Measurements from ENCODE around the gene ARHGAP24.
"Not testable (repeated sequence)": the region's sequence is repeated elsewhere in the genome, so short reads cannot be mapped to it uniquely, and the experiment has no call there.

Gene ARHGAP24

DNA sequence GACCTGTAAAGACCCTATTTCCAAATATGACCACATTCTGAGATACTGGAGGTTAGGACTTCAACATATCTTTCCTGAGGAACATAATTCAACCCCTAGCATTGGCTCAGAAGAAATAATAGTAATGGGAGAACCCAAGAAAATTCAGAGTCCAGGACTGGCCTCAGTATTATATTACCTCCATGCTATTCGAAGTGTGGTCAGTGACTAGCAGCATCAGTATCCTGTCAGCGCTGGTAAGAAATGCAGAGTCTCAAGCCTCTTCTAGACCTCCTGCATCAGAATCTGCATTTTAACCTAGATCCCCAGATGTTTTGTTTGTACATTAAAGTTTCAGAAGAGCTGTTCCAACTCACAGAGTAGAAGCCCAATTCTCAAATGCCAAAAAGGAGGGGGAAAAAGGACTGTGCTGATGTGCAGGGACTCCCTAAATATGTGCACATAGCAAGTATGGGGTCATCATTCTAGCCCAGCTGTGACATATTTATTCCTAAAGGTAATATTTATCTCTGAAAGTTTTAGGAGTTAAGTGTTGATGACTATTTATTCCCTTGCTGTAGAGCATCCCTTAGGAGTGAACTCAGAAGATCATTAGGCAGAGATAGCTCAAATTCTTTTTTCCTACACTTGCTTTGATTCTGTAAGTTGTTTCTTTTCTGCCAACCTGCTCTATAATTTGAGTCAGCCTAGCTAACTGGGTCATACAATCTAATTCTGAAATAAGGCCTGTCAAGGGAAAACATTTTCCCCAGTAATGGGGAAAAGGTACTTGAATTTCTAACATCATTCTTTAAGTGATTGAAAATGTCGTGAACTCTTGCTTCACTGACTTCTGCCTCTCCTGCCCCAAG is 361.9 kb downstream of the ARHGAP24 start:
- DNase-seq (ENCODE audit: extremely low read depth in 1 of 2, low read depth in 1 of 2) = no peak

- DNase-seq (ENCODE audit: extremely low read depth in 1 of 2, low read depth in 1 of 2) = no peak
Observed at GRCh38 chr4:85837439-85837733, 362.4 kb downstream of the ARHGAP24 start.

GRCh38 chr4:85839981-85840451 is 365.1 kb downstream of the ARHGAP24 start:
- DNase-seq (ENCODE audit: extremely low read depth in 1 of 2, low read depth in 1 of 2) = not testable (repeated sequence)

DNA sequence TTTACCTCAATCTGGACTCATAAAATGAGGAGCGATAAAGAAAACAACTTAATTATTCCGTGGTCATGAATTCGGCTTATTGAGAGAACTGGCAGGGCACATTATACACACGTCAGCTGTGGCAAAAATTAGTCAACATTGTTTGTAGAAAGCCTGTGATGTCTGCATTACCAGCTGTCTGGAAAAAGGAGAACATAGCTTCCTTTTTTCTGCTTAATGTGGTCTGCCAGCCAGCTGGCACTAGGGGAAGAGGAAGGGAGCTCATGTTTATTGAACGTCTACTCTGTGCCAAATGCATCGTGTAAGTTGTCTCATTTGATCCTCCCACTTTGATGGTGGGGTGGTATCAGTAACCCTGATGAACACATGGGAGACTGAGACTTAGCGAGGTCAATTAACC is 367.6 kb downstream of the ARHGAP24 start:
- DNase-seq (ENCODE audit: extremely low read depth in 1 of 2, low read depth in 1 of 2) = no peak

- not testable (repeated sequence) for DNase-seq (ENCODE audit: extremely low read depth in 1 of 2, low read depth in 1 of 2)
Observed at GRCh38 chr4:85853740-85854139, 378.8 kb downstream of the ARHGAP24 start.

GRCh38 chr4:85854546-85854945 is 379.6 kb downstream of the ARHGAP24 start:
- DNase-seq (ENCODE audit: extremely low read depth in 1 of 2, low read depth in 1 of 2) = no peak

DNA sequence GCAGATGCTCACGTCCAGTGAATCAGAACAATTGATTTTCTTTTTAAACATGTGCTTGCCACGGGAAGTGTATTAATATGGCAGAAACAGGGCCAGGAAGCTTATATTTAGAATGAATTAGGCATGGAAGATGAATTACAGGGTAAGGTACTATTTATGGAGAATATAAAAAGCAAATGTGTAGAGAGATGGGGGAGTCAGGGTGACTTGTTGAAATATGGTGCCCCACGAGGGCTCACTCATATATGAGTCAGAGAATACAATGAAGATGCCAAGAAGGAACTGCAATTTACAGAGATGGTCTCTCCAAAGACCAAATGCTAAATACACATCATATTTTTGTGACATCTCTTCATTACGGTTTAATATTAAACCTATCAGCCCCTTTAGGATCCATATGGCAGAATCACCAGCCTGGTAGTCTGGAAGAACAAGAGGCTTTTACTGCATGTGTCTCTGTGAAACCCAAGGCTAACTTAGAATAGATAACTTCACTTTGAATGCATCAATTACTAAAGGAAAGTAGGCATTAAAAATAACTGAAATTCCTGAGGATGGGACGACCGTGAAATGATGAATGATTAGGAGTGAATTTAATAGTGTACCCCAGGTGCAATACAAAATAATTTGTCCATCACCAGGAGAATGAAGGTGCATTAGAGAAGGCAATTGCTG is 385.3 kb downstream of the ARHGAP24 start:
- DNase-seq (ENCODE audit: extremely low read depth in 1 of 2, low read depth in 1 of 2) = no peak

GRCh38 chr4:85861064-85861765 is 386.3 kb downstream of the ARHGAP24 start:
- no peak for DNase-seq (ENCODE audit: extremely low read depth in 1 of 2, low read depth in 1 of 2)

DNA sequence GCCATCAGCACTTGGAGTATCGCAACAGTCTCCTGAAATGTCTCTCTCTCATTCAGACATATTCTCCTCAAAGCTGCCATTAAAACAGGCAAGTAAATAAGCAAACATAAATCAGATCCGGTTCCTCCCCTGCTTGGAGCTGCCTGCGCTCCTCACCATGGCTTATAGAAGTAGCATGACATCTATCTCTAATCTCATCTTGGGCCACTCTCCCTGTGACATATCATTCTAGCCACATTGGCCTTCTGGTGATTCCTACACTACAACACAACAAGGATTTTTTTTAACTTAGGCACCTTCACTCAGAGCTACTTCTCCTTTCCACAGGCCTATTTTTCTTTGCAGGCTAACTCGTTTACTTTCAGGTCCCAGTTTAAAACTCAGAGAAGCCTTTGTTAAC is 387.9 kb downstream of the ARHGAP24 start:
- DNase-seq (ENCODE audit: extremely low read depth in 1 of 2, low read depth in 1 of 2) = no peak

GRCh38 chr4:85864259-85865205 is 389.6 kb downstream of the ARHGAP24 start:
- no peak for DNase-seq (ENCODE audit: extremely low read depth in 1 of 2, low read depth in 1 of 2)

GRCh38 chr4:85865256-85865655 is 390.3 kb downstream of the ARHGAP24 start:
- no peak for DNase-seq (ENCODE audit: extremely low read depth in 1 of 2, low read depth in 1 of 2)

GRCh38 chr4:85866508-85866907 is 391.6 kb downstream of the ARHGAP24 start:
- no peak for DNase-seq (ENCODE audit: extremely low read depth in 1 of 2, low read depth in 1 of 2)

DNA sequence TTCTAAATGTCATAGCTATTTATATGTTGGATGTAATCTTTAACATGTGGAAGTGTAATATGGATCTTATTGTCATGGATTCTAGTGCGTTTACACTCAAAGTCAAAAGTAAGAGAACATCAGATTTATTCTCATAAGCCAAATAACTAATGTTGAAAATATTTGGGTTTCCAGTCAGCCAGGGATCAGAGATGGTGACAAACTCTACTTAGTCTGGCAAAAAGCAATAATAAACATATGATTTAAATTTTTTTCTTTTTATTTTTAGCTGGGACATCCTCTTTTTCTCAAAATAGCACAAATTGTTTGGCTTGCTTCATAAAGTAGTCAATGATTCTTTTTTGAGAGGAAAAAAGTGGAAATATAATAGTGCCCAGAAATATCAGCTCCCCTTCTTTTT is 392.3 kb downstream of the ARHGAP24 start:
- no peak for DNase-seq (ENCODE audit: extremely low read depth in 1 of 2, low read depth in 1 of 2)

DNA sequence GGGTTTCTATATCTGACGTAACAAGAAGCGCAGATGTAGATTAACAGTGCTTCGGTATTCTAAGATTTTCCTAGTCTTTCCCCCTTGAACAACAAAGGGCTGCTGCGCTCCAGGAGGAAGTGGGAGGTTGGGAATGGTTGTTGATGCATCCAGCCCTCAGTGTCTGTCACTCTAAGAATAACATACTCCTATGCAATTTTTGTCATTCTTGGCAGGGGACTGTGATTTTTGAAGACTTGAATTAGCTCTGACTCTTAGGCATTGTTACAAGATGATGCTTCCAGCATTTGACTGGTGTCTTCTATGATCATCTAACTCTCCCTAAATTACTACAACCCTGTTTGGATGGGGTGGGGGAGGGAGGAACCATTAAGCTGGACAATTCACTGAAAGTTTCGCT is 394.2 kb downstream of the ARHGAP24 start:
- no peak for DNase-seq (ENCODE audit: extremely low read depth in 1 of 2, low read depth in 1 of 2)

DNA sequence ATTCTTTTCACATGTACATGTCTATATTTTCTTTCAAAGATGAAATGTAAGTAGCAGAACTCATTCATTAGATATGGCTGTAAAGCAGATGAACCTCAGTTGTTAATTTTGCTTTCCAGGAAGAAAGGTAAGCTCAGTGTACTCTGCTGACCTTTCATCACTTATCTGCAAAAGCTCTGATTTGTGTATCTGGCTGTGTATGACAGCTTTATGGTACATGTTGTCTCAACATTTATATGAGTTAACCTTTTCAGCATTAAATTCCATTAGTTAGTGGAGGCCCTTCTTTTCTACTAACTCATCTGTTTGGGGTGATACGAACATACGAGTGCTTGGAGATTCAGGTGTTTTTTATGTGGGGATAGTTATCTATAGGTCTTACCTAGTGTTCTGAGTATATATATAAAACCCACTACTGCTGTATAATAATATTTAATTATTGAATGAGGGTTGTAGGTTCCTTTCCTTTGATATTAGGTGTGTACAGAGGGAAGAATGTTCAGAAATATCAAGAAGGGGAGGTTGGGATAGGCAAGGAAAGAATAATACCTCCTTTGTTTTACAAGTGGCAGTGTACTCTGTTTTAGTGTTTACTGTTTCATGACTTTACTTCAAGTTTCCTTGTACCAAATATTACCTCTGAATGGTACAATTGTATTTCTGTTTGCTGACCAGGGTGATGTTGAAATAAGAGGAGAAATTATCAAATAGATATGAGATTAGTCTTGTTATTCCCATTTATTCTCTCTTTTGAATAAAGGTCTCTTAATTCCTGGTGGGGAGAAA is 395.5 kb downstream of the ARHGAP24 start:
- no peak for DNase-seq (ENCODE audit: extremely low read depth in 1 of 2, low read depth in 1 of 2)

DNA sequence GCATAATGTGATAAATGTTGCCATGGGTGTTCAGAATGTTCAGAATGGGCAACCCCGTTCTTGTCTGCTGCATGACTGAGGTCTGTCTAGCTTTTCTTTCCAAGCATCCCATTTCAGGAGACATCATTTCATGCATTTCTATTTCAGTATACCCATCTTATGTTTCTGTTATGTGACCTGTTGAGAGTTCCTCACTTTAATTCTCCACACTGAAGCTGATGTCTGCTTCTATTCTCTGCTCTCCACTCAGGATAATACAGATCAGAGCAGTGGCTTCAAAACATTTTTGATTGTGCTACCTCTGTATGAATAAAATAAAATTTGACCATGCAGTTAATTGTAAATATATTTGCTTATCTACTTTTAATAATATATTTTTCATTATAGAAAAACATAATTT is 398.6 kb downstream of the ARHGAP24 start:
- no peak for DNase-seq (ENCODE audit: extremely low read depth in 1 of 2, low read depth in 1 of 2)

GRCh38 chr4:85879518-85879917 is 404.6 kb downstream of the ARHGAP24 start:
- no peak for DNase-seq (ENCODE audit: extremely low read depth in 1 of 2, low read depth in 1 of 2)

GRCh38 chr4:85883180-85883579 is 408.2 kb downstream of the ARHGAP24 start:
- DNase-seq (ENCODE audit: extremely low read depth in 1 of 2, low read depth in 1 of 2) = no peak

- DNase-seq (ENCODE audit: extremely low read depth in 1 of 2, low read depth in 1 of 2) = no peak
Observed at GRCh38 chr4:85884251-85884650, 409.3 kb downstream of the ARHGAP24 start.

DNA sequence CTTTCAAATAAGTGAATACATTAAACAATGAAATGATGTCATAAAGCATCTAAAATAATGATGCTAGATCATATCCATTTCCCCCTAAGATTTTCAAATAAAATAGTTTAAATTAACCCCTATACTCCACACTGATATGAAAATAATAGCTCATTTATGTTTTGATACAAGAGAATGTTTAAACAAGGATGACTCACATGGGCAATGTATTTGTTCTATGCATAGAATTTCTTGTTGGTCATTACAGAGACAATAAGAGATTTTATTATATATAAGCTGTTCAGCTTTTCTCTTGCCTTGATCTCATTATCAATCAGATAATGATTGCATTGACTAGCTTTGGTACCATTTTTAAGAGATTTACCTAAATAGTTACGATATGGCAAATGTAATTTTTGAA is 411.7 kb downstream of the ARHGAP24 start:
- DNase-seq (ENCODE audit: extremely low read depth in 1 of 2, low read depth in 1 of 2) = no peak

Data from stimulated activated CD8-positive, alpha-beta memory T cell treated with anti-CD3 and anti-CD28 coated beads, Interleukin-7, amount 100 ng/mL, for 48 hours (primary cell).